Mesothelial cell of epicardium (in vitro differentiated cells): ENCODE measurements around the gene TMEM208. TPM values are rescaled to one million over a fixed set of nuclear protein-coding genes. Genes with fewer than 3 reads are reported as not detected.

Experiments
- DNase-seq, 2 experiments: peaks; one replicate each; pipeline ENCODE4 v3.0.0; 2021; ENCODE audit warnings: low spot score in 2 of 2; ENCODE audit not compliant: unreplicated experiment in 2 of 2
- H3K27ac Mint-ChIP-seq: 2 replicates; pipeline ENCODE4 v1.8.0; 2021; ENCODE audit warnings: mixed read lengths
- H3K27me3 Mint-ChIP-seq: 2 replicates; pipeline ENCODE4 v1.8.0; 2021; ENCODE audit warnings: low read depth, mixed read lengths
- H3K36me3 Mint-ChIP-seq: 2 replicates; pipeline ENCODE4 v1.8.0; 2021; ENCODE audit warnings: mixed read lengths
- H3K4me1 Mint-ChIP-seq: 2 replicates; pipeline ENCODE4 v1.8.0; 2021; ENCODE audit warnings: mixed read lengths
- H3K4me3 Mint-ChIP-seq: 2 replicates; pipeline ENCODE4 v1.8.0; 2021; ENCODE audit warnings: mild to moderate bottlenecking, moderate library complexity, mixed read lengths
- H3K9me3 Mint-ChIP-seq: 2 replicates; pipeline ENCODE4 v1.8.0; 2021; ENCODE audit warnings: mixed read lengths
- total RNA-seq: library from RNA; stranded (reverse); gene quantifications from 3 replicates; pipeline ENCODE4 v1.2.1, GENCODE V29; 2021
- TF ChIP-seq, protein P1 (sequence below): fragments of 200-600 bp; sonication (generic); IDR thresholded peaks from one replicate; pipeline ENCODE4 v1.5.0; 2021; ENCODE audit warnings: antibody characterized with exemption; ENCODE audit not compliant: unreplicated experiment

The TMEM208 gene
- total RNA-seq, 1 donor from 2014 or later = 36.3 TPM

DNA sequence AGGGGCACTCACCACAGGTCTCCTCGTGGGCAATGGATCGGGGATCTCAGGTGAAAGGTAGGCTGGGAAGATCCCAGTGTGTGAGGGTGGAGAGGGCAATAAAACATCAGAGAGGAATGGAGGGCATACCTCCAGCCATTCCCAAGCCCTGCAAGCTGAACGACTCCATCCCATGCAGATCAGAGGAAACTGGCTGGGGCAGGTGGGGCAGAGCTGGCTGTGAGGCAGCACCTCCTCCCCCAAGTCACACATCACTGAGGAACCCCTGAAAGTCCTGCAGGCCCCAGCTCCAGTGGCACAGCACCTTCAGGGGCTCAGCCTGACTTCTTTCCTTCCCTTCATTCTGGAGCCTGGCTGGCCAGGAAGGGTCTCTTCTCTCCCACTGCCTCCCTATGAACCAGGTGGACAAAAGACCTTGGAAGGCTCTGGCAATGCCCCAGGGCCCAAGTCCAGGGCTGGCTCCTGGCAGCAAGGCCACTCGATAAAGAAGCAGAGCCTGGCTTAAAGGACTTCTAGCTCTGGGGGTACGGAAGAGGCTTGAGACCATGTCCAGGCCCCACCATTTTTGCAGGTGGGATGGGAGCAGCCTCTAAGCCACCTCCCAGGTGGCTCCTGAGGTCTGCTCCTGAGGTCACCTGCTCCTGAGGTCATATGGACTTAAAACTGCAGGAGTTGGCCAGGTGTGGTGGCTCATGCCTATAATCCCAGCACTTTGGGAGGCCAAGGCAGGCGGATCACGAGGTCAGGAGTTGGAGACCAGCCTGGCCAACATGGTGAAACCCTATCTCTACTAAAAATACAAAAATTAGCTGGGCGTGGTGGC is 13.5 kb upstream of the TMEM208 start:
- Mint-ChIP-seq H3K36me3 (peaks cover 5% of the 10 kb centered on the region), H3K4me3 (no peak overlapping the region), H3K27me3 (no peaks in the 10 kb centered on the region), H3K9me3 (no peaks in the 10 kb centered on the region), H3K4me1 (no peaks in the 10 kb centered on the region), H3K27ac (no peak overlapping the region)
- no peak for DNase-seq
- TF ChIP-seq, protein P1, sequence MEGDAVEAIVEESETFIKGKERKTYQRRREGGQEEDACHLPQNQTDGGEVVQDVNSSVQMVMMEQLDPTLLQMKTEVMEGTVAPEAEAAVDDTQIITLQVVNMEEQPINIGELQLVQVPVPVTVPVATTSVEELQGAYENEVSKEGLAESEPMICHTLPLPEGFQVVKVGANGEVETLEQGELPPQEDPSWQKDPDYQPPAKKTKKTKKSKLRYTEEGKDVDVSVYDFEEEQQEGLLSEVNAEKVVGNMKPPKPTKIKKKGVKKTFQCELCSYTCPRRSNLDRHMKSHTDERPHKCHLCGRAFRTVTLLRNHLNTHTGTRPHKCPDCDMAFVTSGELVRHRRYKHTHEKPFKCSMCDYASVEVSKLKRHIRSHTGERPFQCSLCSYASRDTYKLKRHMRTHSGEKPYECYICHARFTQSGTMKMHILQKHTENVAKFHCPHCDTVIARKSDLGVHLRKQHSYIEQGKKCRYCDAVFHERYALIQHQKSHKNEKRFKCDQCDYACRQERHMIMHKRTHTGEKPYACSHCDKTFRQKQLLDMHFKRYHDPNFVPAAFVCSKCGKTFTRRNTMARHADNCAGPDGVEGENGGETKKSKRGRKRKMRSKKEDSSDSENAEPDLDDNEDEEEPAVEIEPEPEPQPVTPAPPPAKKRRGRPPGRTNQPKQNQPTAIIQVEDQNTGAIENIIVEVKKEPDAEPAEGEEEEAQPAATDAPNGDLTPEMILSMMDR = no peak

DNA sequence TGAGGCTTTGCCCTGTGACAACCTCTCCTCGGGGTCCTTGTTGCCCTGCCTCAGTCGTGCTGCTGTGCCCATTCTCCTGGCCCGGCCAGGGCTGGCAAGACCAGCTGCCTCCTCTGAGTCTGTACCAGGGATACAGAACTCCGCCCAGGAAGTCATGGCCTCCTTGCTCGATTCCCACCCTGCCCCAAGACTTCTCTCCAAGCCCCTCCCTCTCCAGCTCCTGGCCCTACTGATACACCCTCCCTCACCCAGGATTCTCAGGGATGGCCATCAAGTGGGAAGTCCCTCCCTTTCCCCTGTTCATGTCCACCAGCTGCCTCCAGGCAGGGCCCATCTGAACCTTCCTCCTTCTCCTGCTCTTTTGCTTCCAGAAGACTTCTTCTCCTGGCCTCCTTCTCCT is 11.2 kb upstream of the TMEM208 start:
- peaks cover 9% of the 10 kb centered on the region for H3K36me3 Mint-ChIP-seq

GRCh38 chr16:67216612-67217490 is 10.1 kb upstream of the TMEM208 start:
- Mint-ChIP-seq H3K9me3 (no peaks in the 10 kb centered on the region), H3K36me3 (peaks cover 11% of the 10 kb centered on the region), H3K27ac (no peak overlapping the region), H3K4me3 (no peak overlapping the region), H3K27me3 (no peaks in the 10 kb centered on the region), H3K4me1 (no peaks in the 10 kb centered on the region)
- TF ChIP-seq, protein P1 = no peak
- no peak for DNase-seq

More for the DNA sequence above, 11.2 kb upstream of the TMEM208 start:
- Mint-ChIP-seq H3K9me3 (no peaks in the 10 kb centered on the region), H3K27ac (no peak overlapping the region), H3K4me3 (no peak overlapping the region), H3K27me3 (no peaks in the 10 kb centered on the region), H3K4me1 (no peaks in the 10 kb centered on the region)
- TF ChIP-seq, protein P1 = no peak
- DNase-seq = no peak

GRCh38 chr16:67223992-67224391 is 2.9 kb upstream of the TMEM208 start:
- no peaks in the 10 kb centered on the region for H3K9me3 Mint-ChIP-seq
- no peaks in the 10 kb centered on the region for H3K27me3 Mint-ChIP-seq
- no peak overlapping the region for H3K27ac Mint-ChIP-seq
- peaks cover 8% of the 10 kb centered on the region for H3K36me3 Mint-ChIP-seq
- H3K4me3 Mint-ChIP-seq = no peak overlapping the region
- TF ChIP-seq, protein P1 = no peak
- no peak for DNase-seq
- peaks cover 23% of the 10 kb centered on the region for H3K4me1 Mint-ChIP-seq

- Mint-ChIP-seq H3K27ac (peak overlapping the region; percentile 68), H3K36me3 (peaks cover 5% of the 10 kb centered on the region), H3K4me3 (peak overlapping the region; percentile 100), H3K9me3 (no peaks in the 10 kb centered on the region), H3K27me3 (no peaks in the 10 kb centered on the region), H3K4me1 (peaks cover 23% of the 10 kb centered on the region)
- peak in 1 of 2 experiments; percentile 48 for DNase-seq
- TF ChIP-seq, protein P1 = no peak
Observed at GRCh38 chr16:67226295-67226803, 581 bp upstream of the TMEM208 start.
